Memory B cell (primary cell): ENCODE measurements around the gene DBNL.
A peak's percentile ranks its signal among the peaks of the same experiment; 100 is the strongest.

Experiments used
- ATAC-seq: fragments of 150-1000 bp; cut with Tn5 transposase; 2 replicates; pipeline ENCODE4 v1.10.0; 2021; ENCODE audit warnings: low read depth, mild to moderate bottlenecking, moderate library complexity
- DNase-seq, 2 donors: peaks; one replicate each; pipeline ENCODE4 v3.0.0; 2022; ENCODE audit warnings: low spot score in 2 of 2
- H3K27ac Mint-ChIP-seq: one replicate; pipeline ENCODE4 v1.8.0; 2022; ENCODE audit warnings: mild to moderate bottlenecking, moderate library complexity, mixed read lengths
- H3K27me3 Mint-ChIP-seq: one replicate; pipeline ENCODE4 v1.8.0; 2022; ENCODE audit warnings: mixed read lengths
- H3K36me3 Mint-ChIP-seq: one replicate; pipeline ENCODE4 v1.8.0; 2022; ENCODE audit warnings: mild to moderate bottlenecking, mixed read lengths
- H3K4me1 Mint-ChIP-seq: one replicate; pipeline ENCODE4 v1.8.0; 2022; ENCODE audit warnings: mixed read lengths
- H3K4me3 Mint-ChIP-seq: one replicate; pipeline ENCODE4 v1.8.0; 2022; ENCODE audit warnings: mild to moderate bottlenecking, moderate library complexity, mixed read lengths
- H3K9me3 Mint-ChIP-seq: one replicate; pipeline ENCODE4 v1.8.0; 2022; ENCODE audit warnings: mixed read lengths

The DBNL gene

GRCh38 chr7:44100458-44101302 is 56.2 kb downstream of the DBNL start:
- no peak for ATAC-seq
- H3K4me3 Mint-ChIP-seq = no peak overlapping the region
- no peaks in the 10 kb centered on the region for H3K9me3 Mint-ChIP-seq
- no peak for DNase-seq
- H3K36me3 Mint-ChIP-seq = no peaks in the 10 kb centered on the region
- peaks cover 27% of the 10 kb centered on the region for H3K4me1 Mint-ChIP-seq
- peaks cover 4% of the 10 kb centered on the region for H3K27me3 Mint-ChIP-seq
- no peak overlapping the region for H3K27ac Mint-ChIP-seq

- peaks cover 7% of the 10 kb centered on the region for H3K27me3 Mint-ChIP-seq
- no peak overlapping the region for H3K4me3 Mint-ChIP-seq
- no peaks in the 10 kb centered on the region for H3K9me3 Mint-ChIP-seq
- H3K4me1 Mint-ChIP-seq = peaks cover 28% of the 10 kb centered on the region
- ATAC-seq (no peak), DNase-seq (no peak)
- H3K36me3 Mint-ChIP-seq = no peaks in the 10 kb centered on the region
- no peak overlapping the region for H3K27ac Mint-ChIP-seq
These were observed 56.9 kb downstream of the DBNL start for GRCh38 chr7:44101303-44101965.

- Mint-ChIP-seq H3K36me3 (no peaks in the 10 kb centered on the region), H3K4me3 (no peak overlapping the region), H3K4me1 (peaks cover 21% of the 10 kb centered on the region), H3K27me3 (peaks cover 7% of the 10 kb centered on the region), H3K27ac (no peak overlapping the region), H3K9me3 (no peaks in the 10 kb centered on the region)
- ATAC-seq = no peak
- no peak for DNase-seq
These were observed 57.7 kb downstream of the DBNL start for GRCh38 chr7:44101966-44102845.

GRCh38 chr7:44102846-44103565 is 58.5 kb downstream of the DBNL start:
- peaks cover 7% of the 10 kb centered on the region for H3K27me3 Mint-ChIP-seq
- no peaks in the 10 kb centered on the region for H3K9me3 Mint-ChIP-seq
- no peak for DNase-seq
- no peak overlapping the region for H3K27ac Mint-ChIP-seq
- H3K4me3 Mint-ChIP-seq = peak overlapping the region; percentile 68
- no peak for ATAC-seq
- no peaks in the 10 kb centered on the region for H3K36me3 Mint-ChIP-seq
- peaks cover 15% of the 10 kb centered on the region for H3K4me1 Mint-ChIP-seq

- Mint-ChIP-seq H3K27ac (no peak overlapping the region), H3K27me3 (peaks cover 12% of the 10 kb centered on the region), H3K9me3 (no peaks in the 10 kb centered on the region), H3K4me3 (peak overlapping the region; percentile 68), H3K36me3 (peaks cover 2% of the 10 kb centered on the region), H3K4me1 (peaks cover 20% of the 10 kb centered on the region)
- ATAC-seq (no peak), DNase-seq (no peak)
These were observed 59.0 kb downstream of the DBNL start for GRCh38 chr7:44103566-44103922.

GRCh38 chr7:44103923-44104859 is 59.7 kb downstream of the DBNL start, which contains the start of gene AEBP1:
TSS of gene AEBP1 (plus strand) at chr7:44104345. CDS start at chr7:44104666, 321 bp downstream.
- Mint-ChIP-seq H3K9me3 (no peaks in the 10 kb centered on the region), H3K36me3 (peaks cover 2% of the 10 kb centered on the region), H3K27me3 (peaks cover 13% of the 10 kb centered on the region), H3K27ac (no peak within 1 kb of the TSS), H3K4me3 (peak within 1 kb of the TSS; percentile 80), H3K4me1 (peaks cover 20% of the 10 kb centered on the region)
- DNase-seq (no peak), ATAC-seq (peak; percentile 66)

GRCh38 chr7:44104860-44105771 is 60.6 kb downstream of the DBNL start:
- Mint-ChIP-seq H3K27ac (peak overlapping the region; percentile 21), H3K36me3 (peaks cover 2% of the 10 kb centered on the region), H3K4me1 (peaks cover 20% of the 10 kb centered on the region), H3K4me3 (peak overlapping the region; percentile 80), H3K9me3 (no peaks in the 10 kb centered on the region), H3K27me3 (peaks cover 13% of the 10 kb centered on the region)
- ATAC-seq = peak; percentile 32
- no peak for DNase-seq

GRCh38 chr7:44105832-44106231 is 61.3 kb downstream of the DBNL start:
- H3K36me3 Mint-ChIP-seq = peaks cover 2% of the 10 kb centered on the region
- DNase-seq (no peak), ATAC-seq (no peak)
- H3K4me3 Mint-ChIP-seq = peak overlapping the region; percentile 80
- peak overlapping the region; percentile 21 for H3K27ac Mint-ChIP-seq
- peaks cover 17% of the 10 kb centered on the region for H3K4me1 Mint-ChIP-seq
- H3K27me3 Mint-ChIP-seq = peaks cover 13% of the 10 kb centered on the region
- H3K9me3 Mint-ChIP-seq = no peaks in the 10 kb centered on the region

- Mint-ChIP-seq H3K9me3 (no peaks in the 10 kb centered on the region), H3K4me1 (peaks cover 16% of the 10 kb centered on the region)
These were observed 62.0 kb downstream of the DBNL start for GRCh38 chr7:44106311-44107065.

GRCh38 chr7:44107116-44107960 is 62.8 kb downstream of the DBNL start:
- H3K4me3 Mint-ChIP-seq = no peak overlapping the region
- peaks cover 15% of the 10 kb centered on the region for H3K4me1 Mint-ChIP-seq
- ATAC-seq (no peak), DNase-seq (no peak)
- peaks cover 13% of the 10 kb centered on the region for H3K27me3 Mint-ChIP-seq
- no peaks in the 10 kb centered on the region for H3K9me3 Mint-ChIP-seq
- H3K27ac Mint-ChIP-seq = no peak overlapping the region
- peaks cover 2% of the 10 kb centered on the region for H3K36me3 Mint-ChIP-seq

More at GRCh38 chr7:44106311-44107065, 62.0 kb downstream of the DBNL start:
- DNase-seq (no peak), ATAC-seq (no peak)
- Mint-ChIP-seq H3K27me3 (peaks cover 13% of the 10 kb centered on the region), H3K36me3 (peaks cover 2% of the 10 kb centered on the region), H3K4me3 (no peak overlapping the region), H3K27ac (no peak overlapping the region)
